Small intestine (tissue), 7 donors: ENCODE results near the gene SMOC2. TPM values are rescaled to one million over a fixed set of nuclear protein-coding genes. Genes with fewer than 3 reads are reported as not detected.

Experiments
- DNase-seq, 2 donors: peaks; one replicate each; pipeline versions ENCODE4 v3.0.0 to v3.0.0-alpha.2; 2013
- FAIRE-seq: peaks from 2 replicates; lab custom pipeline; 2012; peaks lifted over from hg19 to GRCh38; lab: Jason Lieb, UNC
- H3K27ac ChIP-seq, 3 donors: one replicate each; pipeline ENCODE4 v1.5.1; 2013; ENCODE audit warnings: low read length in 2 of 3, mild to moderate bottlenecking in 2 of 3, control low read depth in 1 of 3, inconsistent platforms in 1 of 3, low read depth in 1 of 3, moderate library complexity in 1 of 3
- H3K27me3 ChIP-seq, 3 donors: one replicate each; pipeline ENCODE4 v1.6.1; 2013; ENCODE audit warnings: low read length in 3 of 3, inconsistent platforms in 1 of 3; ENCODE audit not compliant: control insufficient read depth in 3 of 3, insufficient read depth in 3 of 3
- H3K36me3 ChIP-seq, 3 donors: one replicate each; pipeline ENCODE4 v1.6.1; 2013; ENCODE audit warnings: low read length in 3 of 3, inconsistent platforms in 1 of 3, low read depth in 1 of 3, mild to moderate bottlenecking in 1 of 3, moderate library complexity in 1 of 3; ENCODE audit not compliant: control insufficient read depth in 3 of 3, insufficient read depth in 2 of 3
- H3K4me1 ChIP-seq, 3 donors: one replicate each; pipeline ENCODE4 v1.6.1; 2013; ENCODE audit warnings: low read length in 2 of 3, inconsistent platforms in 1 of 3, low read depth in 1 of 3, mild to moderate bottlenecking in 1 of 3, moderate library complexity in 1 of 3; ENCODE audit not compliant: control insufficient read depth in 3 of 3, insufficient read depth in 2 of 3
- H3K4me3 ChIP-seq, 3 donors: one replicate each; pipeline ENCODE4 v1.5.1; 2013; ENCODE audit warnings: low read length in 3 of 3, control low read depth in 1 of 3, inconsistent platforms in 1 of 3, low read depth in 1 of 3, mild to moderate bottlenecking in 1 of 3, moderate library complexity in 1 of 3
- H3K9me3 ChIP-seq, 2 donors: one replicate each; pipeline ENCODE4 v1.6.1; 2013; ENCODE audit warnings: low read depth in 1 of 2, low read length in 1 of 2; ENCODE audit not compliant: control insufficient read depth in 2 of 2, insufficient read depth in 1 of 2
- WGBS, 3 donors: extraction: QIAGEN DNeasy Blood & Tissue Kit; methylation state at CpG; one replicate each; pipeline ENCODE4 v1.1.7; 2013; 5-methylcytosine and 5-hydroxymethylcytosine counted together
- polyA plus RNA-seq, 4 donors: library from polyadenylated mRNA; stranded (reverse) in 3 of 4; unstranded in 1 of 4; fragments of 200-250 nt in 3 of 4; fragments of 120-200 nt in 1 of 4; gene quantifications; one replicate each; pipeline versions ENCODE4 v1.2.1 to v1.2.3, GENCODE V29; 2013
- donor health status: healthy with polysubstance abuse.
- donor health status: control.
- donor health status: control.
- donor health status: Bipolar disorder and iron deficiency.
- donor health status: healthy.

The SMOC2 gene
- polyA plus RNA-seq, 4 donors: 0.89 to 56.7 (median 4.0) TPM

DNA sequence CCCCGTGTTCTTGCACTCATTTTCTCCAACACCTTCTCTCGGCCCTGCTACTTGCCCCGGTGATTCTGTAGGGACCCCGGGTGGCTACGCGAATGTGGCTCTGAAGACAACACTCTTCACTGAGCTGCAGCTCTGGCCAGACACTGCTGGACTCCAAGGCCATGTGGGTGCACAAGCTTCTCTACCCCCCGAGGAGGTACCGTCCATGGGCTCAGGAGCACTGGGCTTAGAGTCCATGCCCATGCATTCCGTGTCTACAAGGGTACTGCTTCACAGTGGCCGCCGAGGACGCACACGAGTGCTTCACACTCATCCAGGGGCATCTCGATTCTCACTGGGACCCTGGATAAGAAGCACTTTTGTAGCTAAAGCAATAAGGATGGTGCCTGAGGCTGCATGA lies 59.5 kb downstream of the SMOC2 start:
- no peaks in the 10 kb centered on the region for H3K36me3 ChIP-seq
- H3K27me3 ChIP-seq: no peaks in the 10 kb centered on the region
- 82 to 90% (median 85%) methylated on average over 14 of the region's 14 CpGs for WGBS, 3 donors
- no peak overlapping the region for H3K4me3 ChIP-seq
- H3K9me3 ChIP-seq: peaks cover 0 to 4% of the 10 kb centered on the region in 2 donors
- no peaks in the 10 kb centered on the region for H3K4me1 ChIP-seq
- no peak for FAIRE-seq
- H3K27ac ChIP-seq: no peak overlapping the region
- DNase-seq: no peak

DNA sequence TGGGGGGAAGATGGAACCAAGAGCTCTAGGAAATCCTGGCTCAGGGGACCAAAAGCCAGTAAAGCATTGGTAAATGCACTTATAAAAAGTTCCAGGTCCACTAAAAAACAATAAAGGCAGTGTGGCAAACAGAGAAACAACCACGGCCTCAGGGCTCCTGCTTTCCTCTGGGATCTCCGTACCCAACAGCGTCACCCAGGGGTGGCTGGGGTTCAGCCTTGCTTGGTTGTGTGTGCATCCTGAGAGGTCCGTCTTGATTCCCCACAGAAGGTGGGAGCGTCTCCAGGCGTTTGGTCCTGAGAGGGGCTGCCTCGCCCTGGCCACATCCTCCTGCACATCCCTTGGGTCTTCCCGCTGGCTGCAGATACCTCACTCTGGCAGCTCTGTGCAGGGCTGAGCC lies 60.6 kb downstream of the SMOC2 start:
- Histone ChIP-seq H3K36me3 (no peaks in the 10 kb centered on the region), H3K27me3 (no peaks in the 10 kb centered on the region), H3K4me3 (no peak overlapping the region), H3K4me1 (no peaks in the 10 kb centered on the region), H3K9me3 (peaks cover 0 to 4% of the 10 kb centered on the region in 2 donors), H3K27ac (no peak overlapping the region)
- FAIRE-seq (no peak), DNase-seq (no peak)
- WGBS, 3 donors: 80 to 89% (median 88%) methylated on average over 8 of the region's 8 CpGs

DNA sequence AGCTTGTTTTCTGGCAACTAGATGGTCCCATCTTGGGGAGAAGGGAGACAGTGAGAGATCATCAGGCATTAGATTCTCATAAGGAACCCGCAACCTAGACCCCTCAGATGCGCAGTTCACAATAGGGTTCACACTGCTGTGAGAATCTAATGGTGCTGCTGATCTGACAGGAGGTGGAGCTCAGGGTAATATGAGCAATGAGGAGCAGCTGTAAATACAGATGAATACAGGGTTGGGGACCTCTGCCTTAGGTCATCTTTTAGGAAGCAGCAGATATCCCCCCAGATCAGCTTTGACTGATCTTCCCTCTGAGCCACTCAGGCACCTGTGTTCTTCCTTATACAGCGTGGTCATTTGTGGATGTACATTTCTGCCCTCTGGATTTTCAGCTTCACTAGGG lies 63.4 kb downstream of the SMOC2 start:
- FAIRE-seq: no peak

DNA sequence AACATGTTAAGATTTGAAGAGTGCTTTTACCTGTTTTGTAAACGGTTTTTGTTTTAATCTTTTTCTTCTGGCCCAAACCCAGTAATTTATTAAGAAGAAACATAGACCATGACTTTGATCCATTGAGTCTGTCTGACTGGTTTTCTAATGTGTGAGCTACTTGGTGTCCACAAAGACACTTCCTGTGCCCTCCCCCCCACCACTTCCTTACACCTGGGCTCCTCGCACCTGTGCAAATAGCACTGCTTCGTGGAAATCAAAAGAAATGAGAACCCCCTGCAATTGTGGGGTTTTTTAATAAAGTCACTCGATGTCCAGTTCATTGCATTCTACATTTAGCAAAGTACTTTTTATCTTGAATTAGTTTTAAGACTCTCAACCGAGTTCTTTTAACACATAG lies 65.5 kb downstream of the SMOC2 start:
- DNase-seq: peak; percentile 19 to 41

More for the DNA sequence above, 63.4 kb downstream of the SMOC2 start:
- H3K27ac ChIP-seq: no peak overlapping the region
- 93 to 96% (median 96%) methylated on average over 3 of the region's 3 CpGs for WGBS, 3 donors
- H3K36me3 ChIP-seq: no peaks in the 10 kb centered on the region
- DNase-seq: no peak
- peaks cover 0 to 4% of the 10 kb centered on the region in 2 donors for H3K9me3 ChIP-seq
- no peaks in the 10 kb centered on the region for H3K4me1 ChIP-seq
- H3K27me3 ChIP-seq: no peaks in the 10 kb centered on the region
- no peak overlapping the region for H3K4me3 ChIP-seq

DNA sequence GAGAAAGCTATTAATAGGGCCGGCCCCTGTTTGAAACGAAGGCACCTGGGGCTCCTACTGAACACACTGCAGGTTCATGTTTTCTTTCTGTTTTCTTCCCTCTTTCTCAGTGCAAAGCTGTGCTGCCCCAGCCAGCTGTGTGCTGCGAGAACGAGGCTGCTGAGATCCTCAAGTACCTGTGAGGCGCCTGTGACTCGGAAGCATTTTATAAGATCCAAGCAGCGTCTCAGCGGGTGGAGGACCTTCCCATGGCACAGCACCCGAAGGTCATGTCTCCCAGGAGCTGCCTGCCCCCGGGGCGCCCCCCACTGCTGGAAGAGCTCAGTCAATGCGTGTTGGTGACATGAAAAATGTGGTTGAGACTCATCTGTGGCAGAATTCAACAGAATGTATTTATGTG lies 66.3 kb downstream of the SMOC2 start:
- H3K36me3 ChIP-seq: no peaks in the 10 kb centered on the region
- FAIRE-seq (no peak), DNase-seq (no peak)
- no peak overlapping the region for H3K4me3 ChIP-seq
- H3K27ac ChIP-seq: no peak overlapping the region
- H3K27me3 ChIP-seq: no peaks in the 10 kb centered on the region
- 58 to 67% (median 60%) methylated on average over 12 of the region's 12 CpGs for WGBS, 3 donors
- H3K4me1 ChIP-seq: no peaks in the 10 kb centered on the region
- peaks cover 0 to 4% of the 10 kb centered on the region in 2 donors for H3K9me3 ChIP-seq

More for the DNA sequence above, 65.5 kb downstream of the SMOC2 start:
- WGBS, 3 donors: 9 to 45% (median 21%) methylated on average over 5 of the region's 5 CpGs
- no peaks in the 10 kb centered on the region for H3K36me3 ChIP-seq
- peaks cover 0 to 4% of the 10 kb centered on the region in 2 donors for H3K9me3 ChIP-seq
- no peaks in the 10 kb centered on the region for H3K27me3 ChIP-seq
- H3K27ac ChIP-seq: no peak overlapping the region
- no peaks in the 10 kb centered on the region for H3K4me1 ChIP-seq
- no peak overlapping the region for H3K4me3 ChIP-seq
- FAIRE-seq: no peak

DNA sequence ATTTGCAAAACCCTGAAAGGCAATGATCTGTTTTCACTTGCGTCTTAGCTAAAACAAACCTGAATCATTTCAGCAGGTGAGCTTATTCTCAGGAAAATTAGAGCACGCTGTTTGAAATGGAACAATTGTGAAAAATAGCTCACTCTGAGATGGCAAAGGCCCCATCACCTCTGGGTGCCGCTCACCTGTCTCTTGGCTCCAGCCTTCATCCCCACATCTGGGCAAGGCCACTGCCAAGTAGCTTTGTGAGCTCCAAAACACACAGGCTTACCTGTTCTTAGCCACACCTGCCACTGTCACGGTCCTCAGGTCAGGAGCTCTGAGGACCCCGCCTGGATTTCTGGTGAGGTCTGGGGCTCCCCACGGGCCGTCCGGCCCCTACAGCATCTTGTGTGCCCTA lies 66.7 kb downstream of the SMOC2 start:
- Histone ChIP-seq H3K4me1 (no peaks in the 10 kb centered on the region), H3K4me3 (no peak overlapping the region), H3K9me3 (peaks cover 0 to 4% of the 10 kb centered on the region in 2 donors), H3K27me3 (no peaks in the 10 kb centered on the region), H3K36me3 (no peaks in the 10 kb centered on the region), H3K27ac (no peak overlapping the region)
- 89 to 91% (median 90%) methylated on average over 8 of the region's 8 CpGs for WGBS, 3 donors
- FAIRE-seq (no peak), DNase-seq (no peak)

DNA sequence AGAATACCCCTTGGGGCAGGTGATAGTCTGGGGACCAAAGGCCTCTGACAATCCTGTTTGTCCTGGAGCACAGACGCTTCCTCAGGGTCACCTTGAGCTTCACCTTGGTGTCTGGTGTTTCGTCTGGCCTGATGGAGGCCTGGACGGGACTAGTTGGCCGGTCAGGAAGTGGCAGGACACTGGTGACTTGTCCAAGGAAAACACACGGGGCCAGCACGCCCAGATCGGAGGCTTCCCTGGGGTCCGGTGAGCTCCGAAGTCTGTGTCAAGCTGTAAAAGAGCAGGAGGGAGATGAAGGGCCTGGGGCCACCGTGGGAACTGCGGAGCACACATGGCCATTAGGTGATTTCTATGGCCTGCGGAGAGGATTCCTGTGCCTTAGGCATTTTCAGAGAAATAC lies 67.9 kb downstream of the SMOC2 start:
- H3K27ac ChIP-seq: no peak overlapping the region
- 84 to 90% (median 88%) methylated on average over 12 of the region's 12 CpGs for WGBS, 3 donors

DNA sequence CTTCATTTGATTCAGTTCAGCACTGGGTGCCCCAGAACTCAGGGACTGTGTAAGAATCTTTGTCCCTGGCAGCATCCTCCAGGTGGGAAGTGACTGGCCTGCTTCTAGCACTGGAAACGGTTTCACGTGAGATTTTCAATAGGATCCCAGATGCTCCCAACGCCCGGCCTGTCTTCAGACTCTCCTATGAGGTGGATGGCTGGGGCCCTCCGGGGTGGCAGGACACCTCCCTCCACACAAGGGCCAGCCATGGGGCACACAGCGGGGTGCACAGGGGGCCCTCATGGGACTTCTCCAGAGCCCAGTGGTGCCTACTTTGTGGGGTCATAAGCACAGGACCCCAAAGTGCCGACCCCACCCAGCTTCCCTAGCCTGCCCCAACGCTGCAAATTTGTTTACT lies 72.8 kb downstream of the SMOC2 start:
- H3K36me3 ChIP-seq: peaks cover 0 to 5% (median 0%) of the 10 kb centered on the region in 3 donors
- H3K27ac ChIP-seq: no peak overlapping the region
- WGBS, 3 donors: 62 to 68% (median 65%) methylated on average over 8 of the region's 8 CpGs

More for the DNA sequence above, 67.9 kb downstream of the SMOC2 start:
- H3K4me3 ChIP-seq: no peak overlapping the region
- H3K9me3 ChIP-seq: peaks cover 0 to 4% of the 10 kb centered on the region in 2 donors
- no peaks in the 10 kb centered on the region for H3K4me1 ChIP-seq
- FAIRE-seq (no peak), DNase-seq (no peak)
- H3K27me3 ChIP-seq: no peaks in the 10 kb centered on the region
- H3K36me3 ChIP-seq: peaks cover 0 to 3% (median 0%) of the 10 kb centered on the region in 3 donors

DNA sequence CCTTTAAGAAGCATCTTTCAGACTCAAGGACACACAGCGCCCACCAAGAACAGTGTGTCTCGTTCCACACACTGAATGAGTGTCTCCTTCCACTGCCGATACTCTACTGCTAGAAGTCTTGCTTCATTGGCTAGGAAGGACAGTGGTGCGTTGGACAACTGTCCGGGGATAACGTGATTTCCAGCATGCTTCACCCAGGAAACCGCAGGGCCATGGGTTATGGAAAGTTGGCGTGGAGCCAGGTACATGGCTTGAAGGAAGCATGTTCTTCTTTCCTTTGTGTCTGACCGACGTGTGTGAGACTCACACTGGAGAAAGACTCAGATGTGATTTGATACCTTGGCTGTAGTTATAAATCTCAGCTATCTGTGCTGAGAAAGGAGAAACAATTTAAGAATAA lies 73.2 kb downstream of the SMOC2 start:
- DNase-seq (peak; percentile 26 to 37), FAIRE-seq (no peak)
- H3K4me3 ChIP-seq: no peak overlapping the region
- no peaks in the 10 kb centered on the region for H3K4me1 ChIP-seq
- peaks cover 0 to 5% (median 0%) of the 10 kb centered on the region in 3 donors for H3K36me3 ChIP-seq
- WGBS, 3 donors: 40 to 48% (median 44%) methylated on average over 10 of the region's 10 CpGs
- H3K27me3 ChIP-seq: no peaks in the 10 kb centered on the region
- H3K27ac ChIP-seq: no peak overlapping the region
- no peaks in the 10 kb centered on the region for H3K9me3 ChIP-seq

More for the DNA sequence above, 72.8 kb downstream of the SMOC2 start:
- DNase-seq (no peak), FAIRE-seq (no peak)
- Histone ChIP-seq H3K4me3 (no peak overlapping the region), H3K9me3 (no peaks in the 10 kb centered on the region), H3K4me1 (no peaks in the 10 kb centered on the region), H3K27me3 (no peaks in the 10 kb centered on the region)
